GM10266 (cell line): Measurements from ENCODE around the gene TNPO2.
A peak's percentile ranks its signal among the peaks of the same experiment; 100 is the strongest.

ENCODE experiments used
- DNase-seq: peaks from one replicate; pipeline ENCODE4 v3.0.0; 2012; ENCODE audit errors: extremely low spot score
- CTCF ChIP-seq: IDR thresholded peaks from 2 replicates; pipeline ENCODE4 v1.5.1; 2012; ENCODE audit warnings: mild to moderate bottlenecking, low read depth; ENCODE audit not compliant: control insufficient read depth, insufficient read depth; ENCODE audit errors: missing control alignments

The TNPO2 gene

GRCh38 chr19:12665671-12666264 lies 58.0 kb downstream of the TNPO2 start:
- no peak for DNase-seq

GRCh38 chr19:12665281-12665573 lies 58.5 kb downstream of the TNPO2 start:
- no peak for TF ChIP-seq CTCF
- peak; percentile 79 for DNase-seq

More at GRCh38 chr19:12665671-12666264, 58.0 kb downstream of the TNPO2 start:
- TF ChIP-seq CTCF = no peak

GRCh38 chr19:12664406-12665280 lies 59.1 kb downstream of the TNPO2 start:
- DNase-seq = no peak
- no peak for TF ChIP-seq CTCF

GRCh38 chr19:12660980-12661379 lies 62.8 kb downstream of the TNPO2 start:
- DNase-seq = no peak
- TF ChIP-seq CTCF = no peak

- no peak for TF ChIP-seq CTCF
- no peak for DNase-seq
Observed at GRCh38 chr19:12657966-12658365, 65.8 kb downstream of the TNPO2 start.

- TF ChIP-seq CTCF = no peak
- DNase-seq = no peak
Observed at GRCh38 chr19:12656899-12657571, 66.7 kb downstream of the TNPO2 start.

- DNase-seq = no peak
- no peak for TF ChIP-seq CTCF
Observed at GRCh38 chr19:12655546-12655945, 68.2 kb downstream of the TNPO2 start.
